ENCODE data around the gene NTPCR. TPM values are rescaled to one million over a fixed set of nuclear protein-coding genes. Genes with fewer than 3 reads are reported as not detected.
A peak's percentile ranks its signal among the peaks of the same experiment; 100 is the strongest.

The NTPCR gene
- total RNA-seq, 1 donor from 2014 or later, result 47.6 TPM

- Histone ChIP-seq H3K36me3 (peaks cover 46% of the 10 kb centered on the region), H3K4me3 (no peak overlapping the region), H3K9me3 (replicated peaks) (peaks cover 12% of the 10 kb centered on the region), H3K27ac (replicated peaks) (no peak overlapping the region), H3K4me1 (peaks cover 24% of the 10 kb centered on the region), H3K27me3 (ENCODE audit: low read depth) (no peaks in the 10 kb centered on the region)
- TF ChIP-seq CTCF (IDR thresholded peaks at IDR 0.05; ENCODE audit: borderline replicate concordance), result no peak
- no peak for DNase-seq
- intact Hi-C loops (cut with micrococcal nuclease), result no loop called here
These were observed 5.7 kb downstream of the NTPCR start for GRCh38 chr1:232956081-232956480.

- Histone ChIP-seq H3K36me3 (peaks cover 46% of the 10 kb centered on the region), H3K9me3 (replicated peaks) (peaks cover 12% of the 10 kb centered on the region), H3K27me3 (ENCODE audit: low read depth) (no peaks in the 10 kb centered on the region), H3K4me1 (peaks cover 16% of the 10 kb centered on the region), H3K4me3 (no peak overlapping the region), H3K27ac (replicated peaks) (no peak overlapping the region)
- intact Hi-C loops (cut with micrococcal nuclease), result no loop called here
- TF ChIP-seq CTCF (IDR thresholded peaks at IDR 0.05; ENCODE audit: borderline replicate concordance), result no peak
- no peak for DNase-seq
These were observed 7.7 kb downstream of the NTPCR start for GRCh38 chr1:232958067-232958466.

GRCh38 chr1:232962761-232963745, 12.6 kb downstream of the NTPCR start:
- Histone ChIP-seq H3K9me3 (replicated peaks) (peaks cover 9% of the 10 kb centered on the region), H3K36me3 (peaks cover 19% of the 10 kb centered on the region), H3K27me3 (ENCODE audit: low read depth) (no peaks in the 10 kb centered on the region), H3K4me3 (peak overlapping the region; percentile 9), H3K4me1 (peaks cover 55% of the 10 kb centered on the region), H3K27ac (replicated peaks) (peak overlapping the region; percentile 55)
- no peak for DNase-seq
- intact Hi-C loops (cut with micrococcal nuclease), result no loop called here
- TF ChIP-seq CTCF (IDR thresholded peaks at IDR 0.05; ENCODE audit: borderline replicate concordance), result no peak

- intact Hi-C loops (cut with micrococcal nuclease), result no loop called here
- Histone ChIP-seq H3K36me3 (peaks cover 4% of the 10 kb centered on the region), H3K4me3 (no peak overlapping the region), H3K4me1 (peaks cover 70% of the 10 kb centered on the region), H3K27me3 (ENCODE audit: low read depth) (no peaks in the 10 kb centered on the region), H3K9me3 (replicated peaks) (no peaks in the 10 kb centered on the region), H3K27ac (replicated peaks) (no peak overlapping the region)
- no peak for DNase-seq
- no peak for TF ChIP-seq CTCF (IDR thresholded peaks at IDR 0.05; ENCODE audit: borderline replicate concordance)
These were observed 14.2 kb downstream of the NTPCR start for GRCh38 chr1:232964601-232965000.

GRCh38 chr1:232965124-232965911, 14.9 kb downstream of the NTPCR start:
- peaks cover 2% of the 10 kb centered on the region for H3K36me3 ChIP-seq
- H3K27me3 ChIP-seq (ENCODE audit: low read depth), result no peaks in the 10 kb centered on the region
- no peak overlapping the region for H3K4me3 ChIP-seq
- H3K4me1 ChIP-seq, result peaks cover 77% of the 10 kb centered on the region
- TF ChIP-seq CTCF (IDR thresholded peaks at IDR 0.05; ENCODE audit: borderline replicate concordance), result no peak
- DNase-seq, result no peak
- H3K9me3 ChIP-seq (replicated peaks), result no peaks in the 10 kb centered on the region
- H3K27ac ChIP-seq (replicated peaks), result peak overlapping the region; percentile 54
- intact Hi-C loops (cut with micrococcal nuclease), result no loop called here
